ENCODE measurements around the gene CROCC.
"Not testable (repeated sequence)": the region's sequence is repeated elsewhere in the genome, so short reads cannot be mapped to it uniquely, and the experiment has no call there.

- not testable (repeated sequence) for TF ChIP-seq CTCF, POLR2A (IDR thresholded peaks at IDR 0.05)
Measured at GRCh38 chr1:16945512-16945911, 23.8 kb downstream of the CROCC start.
